Esophagus (tissue), 2 donors: ENCODE data around the gene TBC1D3B. TPM values are rescaled to one million over a fixed set of nuclear protein-coding genes. Genes with fewer than 3 reads are reported as not detected.

ENCODE experiments used
- H3K27ac ChIP-seq, 2 donors: one replicate each; pipeline ENCODE4 v1.5.1; 2013; ENCODE audit warnings: low read depth in 2 of 2, mild to moderate bottlenecking in 2 of 2, inconsistent platforms in 1 of 2, low read length in 1 of 2, moderate library complexity in 1 of 2
- H3K27me3 ChIP-seq, 2 donors: one replicate each; pipeline ENCODE4 v1.6.1; 2013; ENCODE audit warnings: low read length in 2 of 2, control low read depth in 1 of 2, mild to moderate bottlenecking in 1 of 2; ENCODE audit not compliant: insufficient read depth in 2 of 2, control insufficient read depth in 1 of 2
- H3K36me3 ChIP-seq, 2 donors: one replicate each; pipeline ENCODE4 v1.6.1; 2013; ENCODE audit warnings: low read length in 1 of 2; ENCODE audit not compliant: control insufficient read depth in 2 of 2, insufficient read depth in 2 of 2
- H3K4me1 ChIP-seq, 2 donors: one replicate each; pipeline ENCODE4 v1.6.1; 2013; ENCODE audit warnings: low read length in 1 of 2; ENCODE audit not compliant: control insufficient read depth in 2 of 2, insufficient read depth in 2 of 2
- H3K4me3 ChIP-seq, 2 donors: one replicate each; pipeline ENCODE4 v1.5.1; 2013; ENCODE audit warnings: low read length in 2 of 2, mild to moderate bottlenecking in 2 of 2, low read depth in 1 of 2, moderate library complexity in 1 of 2
- H3K9me3 ChIP-seq, 2 donors: one replicate each; pipeline ENCODE4 v1.6.1; 2013; ENCODE audit warnings: mild to moderate bottlenecking in 2 of 2, low read depth in 1 of 2, low read length in 1 of 2, moderate library complexity in 1 of 2; ENCODE audit not compliant: control insufficient read depth in 2 of 2, insufficient read depth in 1 of 2
- WGBS, 2 donors: extraction: QIAGEN DNeasy Blood & Tissue Kit; methylation state at CpG; one replicate each; pipeline ENCODE4 v1.1.7; 2013; 5-methylcytosine and 5-hydroxymethylcytosine counted together
- polyA plus RNA-seq, 2 donors: library from polyadenylated mRNA; stranded (reverse); fragments of 200-250 nt; gene quantifications; one replicate each; pipeline ENCODE4 v1.2.3, GENCODE V29; 2013
- donor health status: healthy with polysubstance abuse.
- donor health status: Bipolar disorder and iron deficiency.

Gene TBC1D3B
- polyA plus RNA-seq, 2 donors = 5.8 to 6.9 TPM

DNA sequence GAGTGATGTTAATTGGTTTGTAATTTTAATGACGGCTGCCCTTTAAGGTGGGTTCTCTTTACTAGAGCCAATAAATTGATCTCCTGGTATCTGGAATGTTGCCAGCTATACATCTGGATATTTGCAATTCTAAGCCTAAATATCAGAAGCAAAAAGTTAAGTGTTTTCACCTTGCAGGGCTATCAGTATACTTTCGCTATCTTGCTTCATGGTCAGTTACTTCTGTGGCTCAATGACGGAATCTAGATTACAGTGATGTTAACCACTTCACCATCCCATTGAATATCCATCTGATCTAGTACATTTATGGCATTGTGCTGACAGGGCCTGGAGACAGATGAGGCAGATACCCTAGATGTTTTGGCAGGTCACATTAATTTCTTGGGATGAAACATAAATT lies 44.5 kb downstream of the TBC1D3B start:
- no peaks in the 10 kb centered on the region for H3K27me3 ChIP-seq
- 87 to 93% methylated on average over 3 of the region's 3 CpGs for WGBS, 2 donors
- no peaks in the 10 kb centered on the region for H3K4me1 ChIP-seq
- H3K27ac ChIP-seq = no peak overlapping the region
- H3K4me3 ChIP-seq = no peak overlapping the region
- H3K36me3 ChIP-seq = no peaks in the 10 kb centered on the region
- no peaks in the 10 kb centered on the region for H3K9me3 ChIP-seq

DNA sequence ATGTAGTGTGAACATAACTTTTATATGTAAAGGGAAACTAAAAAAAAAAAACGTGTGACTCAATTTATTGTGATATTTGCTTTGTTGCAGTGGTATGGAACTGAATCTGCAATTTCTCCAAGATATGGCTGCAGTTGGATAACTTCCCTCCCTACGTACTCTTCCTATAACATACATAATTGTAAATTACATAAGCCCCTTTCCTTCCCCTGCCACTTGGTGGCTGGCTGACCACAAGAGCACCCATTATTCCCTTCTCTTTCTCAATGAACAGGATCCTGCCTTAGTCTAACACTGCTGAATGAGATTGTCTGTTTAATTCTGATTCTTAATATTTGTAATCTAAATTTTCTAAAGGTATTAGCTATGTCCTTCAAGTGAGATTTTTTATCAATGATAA lies 45.0 kb downstream of the TBC1D3B start:
- H3K27ac ChIP-seq = no peak overlapping the region
- H3K4me1 ChIP-seq = no peaks in the 10 kb centered on the region
- H3K9me3 ChIP-seq = no peaks in the 10 kb centered on the region
- 47 to 48% methylated on average over 2 of the region's 2 CpGs for WGBS, 2 donors
- no peaks in the 10 kb centered on the region for H3K27me3 ChIP-seq
- H3K4me3 ChIP-seq = no peak overlapping the region
- H3K36me3 ChIP-seq = no peaks in the 10 kb centered on the region

DNA sequence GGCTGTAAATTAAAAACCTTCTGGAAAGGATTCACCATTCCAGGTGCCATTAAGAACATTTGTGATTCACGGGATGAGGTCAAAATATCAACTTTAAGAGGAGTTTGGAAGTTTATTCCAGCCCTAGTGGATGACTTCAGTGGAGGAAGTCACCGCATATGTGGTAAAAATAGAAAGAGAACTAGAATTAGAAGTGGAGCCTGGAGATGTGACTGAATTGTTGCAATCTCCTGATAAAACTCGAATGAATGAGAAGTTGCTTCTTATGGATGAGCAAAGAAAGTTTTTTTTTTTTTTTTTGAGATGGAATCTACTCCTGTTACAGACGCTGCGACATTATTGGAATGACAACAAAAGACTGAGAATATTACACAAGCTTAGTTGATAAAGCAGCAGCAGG lies 46.1 kb downstream of the TBC1D3B start:
- H3K4me3 ChIP-seq = no peak overlapping the region
- 59 to 75% methylated on average over 5 of the region's 5 CpGs for WGBS, 2 donors
- H3K4me1 ChIP-seq = no peaks in the 10 kb centered on the region
- peaks cover 3% of the 10 kb centered on the region in 2 donors for H3K9me3 ChIP-seq
- H3K27me3 ChIP-seq = no peaks in the 10 kb centered on the region
- no peak overlapping the region for H3K27ac ChIP-seq
- no peaks in the 10 kb centered on the region for H3K36me3 ChIP-seq

DNA sequence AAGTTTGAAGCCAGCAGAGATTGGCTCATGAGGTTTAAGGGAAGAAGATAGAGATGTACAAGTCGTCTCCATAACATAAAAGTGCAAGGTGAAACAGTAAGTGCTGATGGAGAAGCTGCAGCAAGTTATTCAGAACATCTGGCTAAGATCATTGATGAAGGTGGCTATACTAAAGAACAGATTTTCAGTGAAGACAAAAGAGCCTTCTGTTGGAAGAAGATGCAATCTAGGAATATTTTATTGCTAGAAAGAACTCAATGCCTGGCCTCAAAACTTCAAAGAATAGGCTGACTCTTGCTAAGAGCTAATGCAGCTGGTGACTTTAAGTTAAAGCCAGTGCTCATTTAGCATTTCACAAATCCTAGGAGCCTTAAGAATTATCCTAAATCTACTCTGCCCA lies 46.8 kb downstream of the TBC1D3B start:
- no peak overlapping the region for H3K4me3 ChIP-seq
- no peaks in the 10 kb centered on the region for H3K27me3 ChIP-seq
- no peaks in the 10 kb centered on the region for H3K4me1 ChIP-seq
- H3K9me3 ChIP-seq = peaks cover 6 to 9% of the 10 kb centered on the region in 2 donors
- no peaks in the 10 kb centered on the region for H3K36me3 ChIP-seq
- H3K27ac ChIP-seq = no peak overlapping the region
- WGBS, 2 donors = 59 to 65% methylated on average over 1 of the region's 1 CpG

DNA sequence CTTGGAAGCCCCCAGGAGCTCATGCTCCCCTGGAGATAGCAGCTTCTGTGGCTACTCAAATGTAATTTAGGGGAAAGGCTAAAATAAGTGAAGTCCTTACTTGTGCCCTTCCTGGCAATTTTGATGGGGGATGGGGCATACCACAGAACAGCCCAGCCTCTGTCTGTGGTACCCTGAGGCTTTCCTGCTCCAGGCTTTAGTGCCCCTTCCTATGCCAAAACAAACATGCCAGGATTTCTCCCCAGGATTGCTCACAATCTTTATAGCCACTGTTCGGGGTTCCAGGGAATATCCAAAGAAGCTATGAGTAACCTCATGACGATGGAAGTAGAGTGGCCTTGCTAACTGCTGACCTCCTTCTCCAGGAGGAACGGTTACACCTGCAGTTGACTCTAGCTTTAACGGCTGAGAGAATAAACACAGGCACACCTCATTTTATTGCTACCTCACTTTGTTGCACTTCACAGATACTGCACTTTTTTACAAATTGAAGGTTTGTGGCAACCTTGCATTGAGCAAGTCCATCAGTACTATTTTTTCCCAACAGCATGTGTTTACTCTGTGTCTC lies 47.9 kb downstream of the TBC1D3B start:
- H3K27me3 ChIP-seq = no peaks in the 10 kb centered on the region
- WGBS, 2 donors = 73 to 77% methylated on average over 4 of the region's 4 CpGs
- H3K4me1 ChIP-seq = no peaks in the 10 kb centered on the region
- H3K9me3 ChIP-seq = peaks cover 6 to 9% of the 10 kb centered on the region in 2 donors
- no peak overlapping the region for H3K27ac ChIP-seq
- H3K36me3 ChIP-seq = no peaks in the 10 kb centered on the region
- H3K4me3 ChIP-seq = no peak overlapping the region

DNA sequence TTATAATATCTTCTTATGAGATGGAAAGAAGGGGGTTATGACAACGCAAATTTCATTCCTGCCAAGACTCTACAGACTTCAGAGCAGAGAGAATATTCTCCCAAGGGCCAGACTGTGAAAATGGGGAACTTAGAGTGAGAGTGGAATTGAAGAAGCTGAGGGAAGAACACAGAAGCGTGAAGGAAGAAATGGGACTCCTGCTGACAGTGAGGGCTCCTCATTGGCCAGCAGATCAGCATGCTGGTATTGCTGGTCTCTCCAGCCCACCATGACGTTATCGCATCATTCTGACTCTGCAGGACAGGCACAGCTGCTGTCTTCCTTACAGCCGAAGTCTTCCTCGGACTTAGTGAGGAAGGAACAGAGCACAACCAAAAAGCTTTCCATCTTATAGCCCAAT lies 48.5 kb downstream of the TBC1D3B start:
- no peak overlapping the region for H3K27ac ChIP-seq
- H3K4me1 ChIP-seq = no peaks in the 10 kb centered on the region
- H3K4me3 ChIP-seq = no peak overlapping the region
- peaks cover 6 to 9% of the 10 kb centered on the region in 2 donors for H3K9me3 ChIP-seq
- WGBS, 2 donors = 81 to 83% methylated on average over 6 of the region's 6 CpGs
- H3K36me3 ChIP-seq = no peaks in the 10 kb centered on the region
- no peaks in the 10 kb centered on the region for H3K27me3 ChIP-seq

DNA sequence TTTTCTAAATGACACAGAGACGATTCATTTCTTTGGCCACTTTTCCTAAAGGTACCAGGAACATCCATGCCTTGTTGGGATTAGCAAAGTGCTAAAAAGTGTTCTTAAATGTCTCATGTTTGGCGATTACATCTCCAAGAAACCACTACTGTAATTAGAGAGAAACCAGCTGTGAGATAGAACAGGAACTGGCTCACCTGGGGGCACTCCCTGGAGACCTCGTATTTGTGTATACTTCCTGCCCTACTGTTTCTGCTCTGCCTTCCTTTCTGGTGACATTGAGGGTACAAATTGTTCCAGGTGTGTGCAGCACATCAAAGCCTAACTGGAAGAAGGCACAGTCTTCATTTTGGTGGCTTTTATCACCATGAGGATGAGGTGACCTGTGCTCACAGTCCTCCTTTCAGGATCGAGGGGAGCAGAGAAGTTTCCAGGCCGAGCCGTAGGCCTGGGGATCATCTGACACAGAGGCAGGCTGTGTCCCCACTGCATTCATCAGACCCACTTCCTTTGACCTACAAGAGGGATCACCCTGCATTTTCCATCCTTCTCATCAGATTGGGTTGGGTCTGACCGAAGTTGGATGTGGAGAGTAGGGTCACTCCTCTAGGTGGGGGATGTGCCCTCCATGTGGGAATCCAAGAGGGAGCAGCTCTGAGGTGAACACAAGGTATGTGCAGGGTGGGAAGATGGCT lies 49.1 kb downstream of the TBC1D3B start:
- H3K27me3 ChIP-seq = no peaks in the 10 kb centered on the region
- H3K36me3 ChIP-seq = no peaks in the 10 kb centered on the region
- WGBS, 2 donors = 79% methylated on average over 7 of the region's 7 CpGs
- H3K9me3 ChIP-seq = peaks cover 6 to 9% of the 10 kb centered on the region in 2 donors
- H3K27ac ChIP-seq = no peak overlapping the region
- no peaks in the 10 kb centered on the region for H3K4me1 ChIP-seq
- no peak overlapping the region for H3K4me3 ChIP-seq

DNA sequence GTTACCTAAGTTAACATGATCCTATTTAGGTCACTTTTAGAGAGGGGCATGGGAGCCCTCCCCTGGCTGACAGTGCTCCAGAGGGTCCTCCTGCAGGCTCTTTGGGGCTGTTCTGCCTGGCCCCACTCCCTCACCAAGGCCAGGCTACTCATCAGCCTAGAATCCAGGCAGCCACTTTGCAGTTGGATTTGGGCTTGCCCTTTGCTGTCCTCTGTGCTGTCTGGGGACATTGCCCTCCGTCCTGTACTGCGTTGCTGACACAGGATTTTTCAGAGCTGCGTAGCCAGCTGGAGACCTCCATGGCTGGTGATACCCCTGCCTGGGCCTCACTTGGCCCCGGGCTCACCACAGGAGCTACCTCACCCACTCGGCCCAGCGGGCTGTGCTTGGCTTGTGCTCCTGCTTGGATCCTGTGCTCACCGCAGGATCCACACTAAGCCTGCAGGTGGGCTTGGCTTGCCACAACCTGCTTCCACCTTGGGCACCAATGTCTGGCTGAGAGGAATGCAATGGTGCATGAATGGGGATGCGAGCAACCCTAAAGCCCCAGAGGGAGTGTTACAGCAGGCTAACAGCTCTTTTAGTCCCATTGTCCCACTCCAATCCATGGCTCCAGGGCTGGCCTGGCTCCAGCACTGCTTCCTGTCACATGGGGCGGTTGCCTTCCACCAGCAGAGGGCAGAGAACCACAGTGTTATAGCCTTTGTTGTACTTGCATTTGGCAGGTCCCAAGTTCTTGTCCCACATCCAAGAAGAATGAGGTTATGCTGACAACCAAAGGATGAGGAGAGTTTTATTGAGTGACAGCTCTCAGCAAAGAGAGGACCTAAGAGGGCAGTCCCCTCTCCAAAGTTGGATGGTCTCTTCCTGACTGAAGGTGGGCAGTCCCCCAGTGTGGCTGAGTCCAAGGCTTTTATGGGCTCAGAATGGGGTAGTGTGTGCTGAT lies 51.3 kb downstream of the TBC1D3B start:
- Histone ChIP-seq H3K27ac (no peak overlapping the region), H3K4me3 (no peak overlapping the region), H3K4me1 (no peaks in the 10 kb centered on the region), H3K9me3 (peaks cover 6 to 9% of the 10 kb centered on the region in 2 donors), H3K27me3 (no peaks in the 10 kb centered on the region), H3K36me3 (no peaks in the 10 kb centered on the region)
- 78 to 82% methylated on average over 9 of the region's 9 CpGs for WGBS, 2 donors

DNA sequence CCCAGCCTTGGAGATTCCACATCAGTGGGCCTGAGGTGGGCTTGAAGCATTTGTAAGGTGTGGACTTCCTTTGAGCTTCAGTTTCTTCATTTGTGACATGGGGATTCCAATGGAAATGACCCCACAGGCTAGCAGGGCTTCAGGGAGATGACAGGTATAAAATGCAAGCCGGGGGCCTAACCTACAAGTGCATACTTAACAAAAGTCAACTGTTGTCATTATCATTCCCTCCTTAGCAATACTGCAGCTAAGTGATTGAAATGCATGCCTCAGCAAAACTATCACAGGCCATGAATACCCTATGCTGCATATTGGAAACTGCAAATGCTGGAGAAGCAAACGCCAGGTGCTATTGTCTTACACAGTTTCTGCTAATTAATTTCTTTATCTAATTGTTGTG lies 53.0 kb downstream of the TBC1D3B start:
- Histone ChIP-seq H3K4me3 (no peak overlapping the region), H3K9me3 (peaks cover 6 to 9% of the 10 kb centered on the region in 2 donors), H3K27me3 (no peaks in the 10 kb centered on the region), H3K27ac (no peak overlapping the region), H3K36me3 (no peaks in the 10 kb centered on the region), H3K4me1 (no peaks in the 10 kb centered on the region)
- 82 to 83% methylated on average over 2 of the region's 2 CpGs for WGBS, 2 donors
